Measurements from ENCODE around the gene AP1G1. TPM values are rescaled to one million over a fixed set of nuclear protein-coding genes. Genes with fewer than 3 reads are reported as not detected.

Gene AP1G1
- 80.5 and 146 TPM in 2 replicates for total RNA-seq (ENCODE audit: low replicate concordance)

DNA sequence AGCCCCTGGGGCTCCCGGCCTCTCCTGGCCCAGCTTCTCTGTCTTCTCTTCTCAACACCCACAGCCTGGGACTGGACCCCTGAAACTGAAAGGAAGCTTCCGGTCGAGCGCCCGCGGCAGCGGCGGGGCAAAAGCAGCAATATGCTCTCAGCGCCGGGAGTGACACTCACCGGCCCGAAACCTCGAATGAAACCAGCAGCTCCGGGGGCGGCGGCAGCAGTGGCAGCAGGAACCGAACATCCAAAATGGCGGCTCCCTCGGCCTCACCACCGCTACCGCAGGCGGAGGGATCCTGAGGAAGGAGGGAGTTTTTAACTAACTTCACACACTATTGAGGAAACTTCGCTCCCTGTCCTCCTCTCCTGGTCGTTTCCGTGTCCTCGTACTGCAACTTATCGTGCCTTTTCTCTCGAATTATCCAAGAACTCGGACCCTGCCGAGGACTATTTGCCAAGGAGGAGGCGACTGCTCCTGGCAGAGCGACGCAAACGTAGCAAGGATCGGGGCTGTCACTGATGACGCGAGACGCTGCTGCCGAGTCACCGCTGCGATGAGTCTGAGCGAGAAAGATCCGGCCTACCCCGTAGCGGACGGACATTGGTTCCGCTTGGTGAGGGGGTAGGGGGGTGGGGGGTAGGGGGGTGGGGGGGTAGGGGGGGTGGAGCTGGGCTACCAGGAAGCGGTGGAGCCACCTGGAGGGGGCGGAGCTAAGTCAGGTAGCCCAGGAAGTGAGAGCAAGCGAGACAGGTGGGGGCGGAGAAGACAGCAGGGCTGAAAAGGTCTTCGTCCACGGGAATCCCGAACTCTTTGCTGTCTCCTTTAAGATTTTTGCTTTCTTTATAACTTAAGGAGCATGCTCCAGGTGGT is at the start of gene AP1G1:
AP1G1 (minus strand) TSS at position 242 of the 867 bp plus-strand sequence. CDS start 19,355 bp downstream, outside the sequence.
- TF ChIP-seq, protein P1, sequence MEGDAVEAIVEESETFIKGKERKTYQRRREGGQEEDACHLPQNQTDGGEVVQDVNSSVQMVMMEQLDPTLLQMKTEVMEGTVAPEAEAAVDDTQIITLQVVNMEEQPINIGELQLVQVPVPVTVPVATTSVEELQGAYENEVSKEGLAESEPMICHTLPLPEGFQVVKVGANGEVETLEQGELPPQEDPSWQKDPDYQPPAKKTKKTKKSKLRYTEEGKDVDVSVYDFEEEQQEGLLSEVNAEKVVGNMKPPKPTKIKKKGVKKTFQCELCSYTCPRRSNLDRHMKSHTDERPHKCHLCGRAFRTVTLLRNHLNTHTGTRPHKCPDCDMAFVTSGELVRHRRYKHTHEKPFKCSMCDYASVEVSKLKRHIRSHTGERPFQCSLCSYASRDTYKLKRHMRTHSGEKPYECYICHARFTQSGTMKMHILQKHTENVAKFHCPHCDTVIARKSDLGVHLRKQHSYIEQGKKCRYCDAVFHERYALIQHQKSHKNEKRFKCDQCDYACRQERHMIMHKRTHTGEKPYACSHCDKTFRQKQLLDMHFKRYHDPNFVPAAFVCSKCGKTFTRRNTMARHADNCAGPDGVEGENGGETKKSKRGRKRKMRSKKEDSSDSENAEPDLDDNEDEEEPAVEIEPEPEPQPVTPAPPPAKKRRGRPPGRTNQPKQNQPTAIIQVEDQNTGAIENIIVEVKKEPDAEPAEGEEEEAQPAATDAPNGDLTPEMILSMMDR (IDR thresholded peaks at IDR 0.05; ENCODE audit: insufficient read depth, low read length), result no peak
- H3K4me3 ChIP-seq (ENCODE audit: low read depth, low read length), result peak within 1 kb of the TSS; percentile 91
- DNase-seq (ENCODE audit: low read depth), result peak; percentile 99

DNA sequence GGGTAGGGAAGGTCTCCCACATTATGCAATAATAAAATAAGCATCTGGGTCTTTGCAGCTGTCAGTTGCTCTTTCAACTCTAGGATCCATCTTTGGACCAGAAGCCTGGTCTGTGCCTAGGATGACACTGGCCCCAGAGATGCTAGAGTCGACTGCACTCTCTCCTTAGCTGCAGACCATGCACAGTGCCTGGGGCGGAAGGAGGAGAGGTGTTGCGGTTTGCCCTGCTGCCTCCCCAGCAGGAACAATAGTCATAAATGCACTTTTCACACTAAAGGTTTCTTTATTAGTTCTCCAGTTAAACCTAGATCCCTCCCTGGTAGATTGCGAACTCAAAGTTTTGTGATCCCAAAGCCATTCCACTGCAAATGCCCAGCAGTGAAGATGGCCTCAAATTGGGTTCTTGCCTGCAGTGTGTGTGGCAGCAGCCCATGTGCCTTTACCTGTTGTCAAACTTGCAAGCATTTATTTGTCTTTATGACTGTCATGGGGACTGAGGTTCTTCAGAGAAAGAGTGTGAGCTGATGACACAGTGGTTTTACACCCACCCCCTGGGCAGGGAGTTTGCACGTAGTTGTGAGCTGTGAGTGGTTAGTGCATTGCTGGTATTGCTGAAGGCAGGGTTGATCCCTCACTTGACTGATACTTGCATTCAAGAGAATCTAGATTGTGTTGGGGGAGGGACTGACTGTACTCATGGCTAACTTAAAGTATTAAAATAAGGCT is 47.5 kb upstream of the AP1G1 start:
- no peak for DNase-seq (ENCODE audit: low read depth)
- no peak overlapping the region for H3K4me3 ChIP-seq (ENCODE audit: low read depth, low read length)
- TF ChIP-seq, protein P1 (IDR thresholded peaks at IDR 0.05; ENCODE audit: insufficient read depth, low read length), result no peak

DNA sequence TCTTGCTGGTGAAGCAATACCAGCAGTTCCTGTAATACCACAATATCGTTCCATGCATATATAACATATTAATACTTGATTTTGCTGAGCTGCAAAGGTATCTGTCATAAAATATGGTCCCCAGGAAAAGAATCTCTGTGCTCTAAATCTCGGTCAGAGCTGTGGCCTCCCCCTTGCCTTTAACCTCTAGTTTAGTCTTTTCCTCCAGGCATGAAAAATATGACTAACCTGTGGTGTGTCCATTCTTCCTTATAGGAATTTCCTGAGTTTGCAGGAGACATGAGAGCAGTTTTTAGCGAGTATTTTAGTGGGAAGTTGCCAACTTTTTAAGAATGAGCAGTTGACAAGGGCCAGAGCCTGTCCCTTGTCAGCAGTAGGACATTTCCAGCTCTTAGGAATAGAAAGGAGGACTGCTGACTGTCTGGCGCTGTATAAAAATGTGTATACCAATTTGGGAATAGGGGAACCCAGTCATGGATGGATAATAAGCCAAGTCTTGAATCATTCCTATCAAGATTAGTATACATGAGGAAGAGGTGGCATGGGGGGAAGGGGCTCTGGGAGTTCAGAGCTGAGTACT is 45.8 kb upstream of the AP1G1 start:
- TF ChIP-seq, protein P1 (IDR thresholded peaks at IDR 0.05; ENCODE audit: insufficient read depth, low read length), result no peak
- no peak for DNase-seq (ENCODE audit: low read depth)

DNA sequence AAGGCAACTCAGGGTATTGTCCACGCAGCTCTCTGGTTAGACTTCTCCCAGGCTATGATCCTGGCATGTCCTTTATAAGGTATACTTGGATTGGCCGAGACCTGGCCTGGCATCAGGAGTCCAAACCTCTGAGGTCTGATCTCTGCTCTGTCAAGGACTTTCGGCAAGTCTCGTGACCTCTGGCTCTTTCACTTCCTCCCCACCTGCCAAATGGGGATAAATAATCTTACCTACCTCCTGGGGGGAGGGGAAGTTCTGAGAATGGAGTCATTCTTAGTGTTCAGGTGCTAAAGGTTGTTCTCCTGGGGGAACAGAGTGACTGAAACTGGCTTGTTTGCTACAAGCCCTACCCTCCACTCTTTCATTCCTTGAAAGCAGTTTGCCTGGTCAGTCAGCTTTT is 44.8 kb upstream of the AP1G1 start:
- TF ChIP-seq, protein P1 (IDR thresholded peaks at IDR 0.05; ENCODE audit: insufficient read depth, low read length), result no peak
- no peak for DNase-seq (ENCODE audit: low read depth)
- H3K4me3 ChIP-seq (ENCODE audit: low read depth, low read length), result no peak overlapping the region

More for the DNA sequence above, 45.8 kb upstream of the AP1G1 start:
- no peak overlapping the region for H3K4me3 ChIP-seq (ENCODE audit: low read depth, low read length)

DNA sequence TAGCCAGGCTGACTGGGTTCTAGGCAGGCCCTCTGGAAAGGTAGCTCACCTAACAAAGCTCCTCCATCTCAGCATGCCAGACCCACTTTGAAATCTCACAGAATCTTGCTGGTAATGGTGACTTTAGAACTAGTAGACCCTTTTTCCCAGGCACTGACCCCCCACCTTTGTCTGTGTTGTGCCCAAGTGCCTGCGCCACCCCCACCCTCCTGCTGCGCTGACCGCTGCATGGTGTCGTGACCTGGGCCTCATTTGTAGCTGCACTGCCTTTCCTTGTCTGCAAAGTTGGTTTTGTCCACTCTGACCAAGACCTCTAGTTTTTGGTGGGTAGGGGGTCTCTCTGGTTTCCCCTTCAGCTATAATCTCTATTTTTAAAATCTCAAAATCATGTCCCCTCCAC is 43.9 kb upstream of the AP1G1 start:
- H3K4me3 ChIP-seq (ENCODE audit: low read depth, low read length), result no peak overlapping the region
- TF ChIP-seq, protein P1 (IDR thresholded peaks at IDR 0.05; ENCODE audit: insufficient read depth, low read length), result no peak
- DNase-seq (ENCODE audit: low read depth), result no peak

DNA sequence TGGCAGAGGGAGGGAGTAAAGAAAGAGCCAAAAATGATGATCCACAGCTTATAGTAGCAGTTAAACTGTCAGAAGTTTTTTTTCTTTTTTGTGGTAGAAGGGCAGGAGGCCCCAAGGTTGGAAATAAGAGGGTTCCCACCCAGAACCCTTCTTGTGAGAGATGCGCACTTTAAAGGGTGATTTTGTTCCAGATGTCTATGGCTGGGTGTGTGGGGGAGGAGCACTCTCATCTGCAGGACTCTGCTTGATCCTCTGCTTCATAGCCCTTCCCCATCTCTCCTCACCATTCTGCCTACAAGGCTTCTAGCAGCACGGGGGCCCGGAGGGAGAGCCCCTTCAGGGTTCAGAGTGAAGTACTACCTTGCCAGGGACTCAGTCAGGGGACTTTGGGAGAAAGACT is 43.5 kb upstream of the AP1G1 start:
- DNase-seq (ENCODE audit: low read depth), result no peak
- TF ChIP-seq, protein P1 (IDR thresholded peaks at IDR 0.05; ENCODE audit: insufficient read depth, low read length), result no peak

More for the DNA sequence above, 43.5 kb upstream of the AP1G1 start:
- H3K4me3 ChIP-seq (ENCODE audit: low read depth, low read length), result no peak overlapping the region
